ENCODE data around the gene UBE4B. TPM values are rescaled to one million over a fixed set of nuclear protein-coding genes. Genes with fewer than 3 reads are reported as not detected.

Gene UBE4B
- total and polyA plus RNA-seq, 10 of the 15 experiments (the other 5 are each of a cell fraction or from before 2014, with no cell fraction given), result 2.9 to 32.6 (median 20.7) TPM

GRCh38 chr1:10104834-10105233, 72.1 kb downstream of the UBE4B start:
- Histone ChIP-seq H3K4me1 (ENCODE audit: control insufficient read depth, insufficient read depth, low read length) (no peaks in the 10 kb centered on the region), H3K27me3 (replicated peaks in 1 of 2; ENCODE audit: control insufficient read depth in 2 of 2, insufficient read depth in 2 of 2, low read length in 1 of 2) (no peaks in the 10 kb centered on the region), H3K27ac (ENCODE audit: control insufficient read depth, insufficient read depth) (no peak overlapping the region), H4K20me1 (ENCODE audit: control insufficient read depth, insufficient read depth) (no peaks in the 10 kb centered on the region), H2AFZ (ENCODE audit: control insufficient read depth, low read depth, low read length) (no peak overlapping the region), H3K9me3 (replicated peaks; ENCODE audit: control insufficient read depth, insufficient read depth, low read length) (no peaks in the 10 kb centered on the region), H3K79me2 (ENCODE audit: control insufficient read depth, insufficient read depth, low read length) (no peaks in the 10 kb centered on the region), H3K9ac (ENCODE audit: control insufficient read depth, insufficient read depth, low read length) (no peak overlapping the region), H3K36me3 (ENCODE audit: control insufficient read depth in 2 of 2, insufficient read depth in 2 of 2, low read length in 1 of 2) (peaks cover 6 to 10% of the 10 kb centered on the region in 2 experiments), H3K4me2 (ENCODE audit: control insufficient read depth, insufficient read depth) (no peak overlapping the region), H3K4me3 (no peak overlapping the region)
- RAD21 ChIA-PET (ENCODE audit: unreplicated experiment), result no interaction called here
- FAIRE-seq (no peak), DNase-seq (ENCODE audit: low read depth, low spot score) (no peak), ATAC-seq (no peak)
- intact Hi-C loops (cut with micrococcal nuclease; ENCODE audit: unreplicated experiment) (no loop called here), in situ Hi-C loops (cut with MboI) (no loop called here)
- WGBS (ENCODE audit: insufficient coverage, insufficient replicate concordance, low lambda C conversion rate, missing lambda C conversion rate), result 100% methylated on average over 1 of the region's 1 CpG
- CTCF ChIA-PET, result no interaction called here
- SMC1A ChIA-PET (ENCODE audit: uncharacterized antibody, unreplicated experiment), result interaction anchor here (0.9 kb wide), 1 partner anchor 23 kb away, joined by 3 read pairs; no protein-coding TSS in a partner anchor
- POLR2A ChIA-PET, result interaction anchor here (0.5 kb wide), 1 partner anchor 1608 kb away, joined by 3 read pairs; no protein-coding TSS in a partner anchor
- BruUV-seq (replicated peaks), result no TSS peak
- TF ChIP-seq SKIL (IDR thresholded peaks at IDR 0.05; ENCODE audit: low read depth, poor library complexity, severe bottlenecking) (no peak), KLF5 (IDR thresholded peaks at IDR 0.05; ENCODE audit: partially characterized antibody) (no peak), ZSCAN29 (IDR thresholded peaks at IDR 0.05) (no peak), BCL11A (IDR thresholded peaks at IDR 0.05; ENCODE audit: low read depth, low read length) (no peak), TARDBP (IDR thresholded peaks at IDR 0.05; ENCODE audit: borderline replicate concordance) (no peak), ZBTB40 (IDR thresholded peaks at IDR 0.05; ENCODE audit: borderline replicate concordance) (no peak), E2F4 (IDR thresholded peaks at IDR 0.05; ENCODE audit: low read depth, low read length) (no peak)
- TF ChIP-seq, protein P1, sequence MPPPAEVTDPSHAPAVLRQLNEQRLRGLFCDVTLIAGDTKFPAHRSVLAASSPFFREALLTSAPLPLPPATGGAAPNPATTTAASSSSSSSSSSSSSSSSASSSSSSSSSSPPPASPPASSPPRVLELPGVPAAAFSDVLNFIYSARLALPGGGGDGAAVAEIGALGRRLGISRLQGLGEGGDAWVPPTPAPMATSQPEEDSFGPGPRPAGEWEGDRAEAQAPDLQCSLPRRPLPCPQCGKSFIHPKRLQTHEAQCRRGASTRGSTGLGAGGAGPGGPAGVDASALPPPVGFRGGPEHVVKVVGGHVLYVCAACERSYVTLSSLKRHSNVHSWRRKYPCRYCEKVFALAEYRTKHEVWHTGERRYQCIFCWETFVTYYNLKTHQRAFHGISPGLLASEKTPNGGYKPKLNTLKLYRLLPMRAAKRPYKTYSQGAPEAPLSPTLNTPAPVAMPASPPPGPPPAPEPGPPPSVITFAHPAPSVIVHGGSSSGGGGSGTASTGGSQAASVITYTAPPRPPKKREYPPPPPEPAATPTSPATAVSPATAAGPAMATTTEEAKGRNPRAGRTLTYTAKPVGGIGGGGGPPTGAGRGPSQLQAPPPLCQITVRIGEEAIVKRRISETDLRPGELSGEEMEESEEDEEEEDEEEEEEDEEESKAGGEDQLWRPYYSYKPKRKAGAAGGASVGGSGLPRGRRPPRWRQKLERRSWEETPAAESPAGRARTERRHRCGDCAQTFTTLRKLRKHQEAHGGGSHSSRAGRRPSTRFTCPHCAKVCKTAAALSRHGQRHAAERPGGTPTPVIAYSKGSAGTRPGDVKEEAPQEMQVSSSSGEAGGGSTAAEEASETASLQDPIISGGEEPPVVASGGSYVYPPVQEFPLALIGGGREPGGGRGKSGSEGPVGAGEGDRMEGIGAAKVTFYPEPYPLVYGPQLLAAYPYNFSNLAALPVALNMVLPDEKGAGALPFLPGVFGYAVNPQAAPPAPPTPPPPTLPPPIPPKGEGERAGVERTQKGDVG (CRISPR knock-in tag; IDR thresholded peaks at IDR 0.05), result no peak
- TF ChIP-seq, protein P2, sequence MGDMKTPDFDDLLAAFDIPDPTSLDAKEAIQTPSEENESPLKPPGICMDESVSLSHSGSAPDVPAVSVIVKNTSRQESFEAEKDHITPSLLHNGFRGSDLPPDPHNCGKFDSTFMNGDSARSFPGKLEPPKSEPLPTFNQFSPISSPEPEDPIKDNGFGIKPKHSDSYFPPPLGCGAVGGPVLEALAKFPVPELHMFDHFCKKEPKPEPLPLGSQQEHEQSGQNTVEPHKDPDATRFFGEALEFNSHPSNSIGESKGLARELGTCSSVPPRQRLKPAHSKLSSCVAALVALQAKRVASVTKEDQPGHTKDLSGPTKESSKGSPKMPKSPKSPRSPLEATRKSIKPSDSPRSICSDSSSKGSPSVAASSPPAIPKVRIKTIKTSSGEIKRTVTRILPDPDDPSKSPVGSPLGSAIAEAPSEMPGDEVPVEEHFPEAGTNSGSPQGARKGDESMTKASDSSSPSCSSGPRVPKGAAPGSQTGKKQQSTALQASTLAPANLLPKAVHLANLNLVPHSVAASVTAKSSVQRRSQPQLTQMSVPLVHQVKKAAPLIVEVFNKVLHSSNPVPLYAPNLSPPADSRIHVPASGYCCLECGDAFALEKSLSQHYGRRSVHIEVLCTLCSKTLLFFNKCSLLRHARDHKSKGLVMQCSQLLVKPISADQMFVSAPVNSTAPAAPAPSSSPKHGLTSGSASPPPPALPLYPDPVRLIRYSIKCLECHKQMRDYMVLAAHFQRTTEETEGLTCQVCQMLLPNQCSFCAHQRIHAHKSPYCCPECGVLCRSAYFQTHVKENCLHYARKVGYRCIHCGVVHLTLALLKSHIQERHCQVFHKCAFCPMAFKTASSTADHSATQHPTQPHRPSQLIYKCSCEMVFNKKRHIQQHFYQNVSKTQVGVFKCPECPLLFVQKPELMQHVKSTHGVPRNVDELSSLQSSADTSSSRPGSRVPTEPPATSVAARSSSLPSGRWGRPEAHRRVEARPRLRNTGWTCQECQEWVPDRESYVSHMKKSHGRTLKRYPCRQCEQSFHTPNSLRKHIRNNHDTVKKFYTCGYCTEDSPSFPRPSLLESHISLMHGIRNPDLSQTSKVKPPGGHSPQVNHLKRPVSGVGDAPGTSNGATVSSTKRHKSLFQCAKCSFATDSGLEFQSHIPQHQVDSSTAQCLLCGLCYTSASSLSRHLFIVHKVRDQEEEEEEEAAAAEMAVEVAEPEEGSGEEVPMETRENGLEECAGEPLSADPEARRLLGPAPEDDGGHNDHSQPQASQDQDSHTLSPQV (IDR thresholded peaks at IDR 0.05), result no peak
